ENCODE measurements around the gene SLC36A3.

The SLC36A3 gene

GRCh38 chr5:151286246-151286645, 17.3 kb downstream of the SLC36A3 start:
- no peak overlapping the region for H3K27ac ChIP-seq

GRCh38 chr5:151285683-151286082, 17.9 kb downstream of the SLC36A3 start:
- H3K27ac ChIP-seq, result no peak overlapping the region
- no peak for TF ChIP-seq CTCF (conservative IDR thresholded peaks at IDR 0.05)

More at GRCh38 chr5:151286246-151286645, 17.3 kb downstream of the SLC36A3 start:
- no peak for TF ChIP-seq CTCF (conservative IDR thresholded peaks at IDR 0.05)

- no peak overlapping the region for H3K27ac ChIP-seq
- no peak for TF ChIP-seq CTCF (conservative IDR thresholded peaks at IDR 0.05)
These were observed 19.1 kb downstream of the SLC36A3 start for GRCh38 chr5:151284392-151284967.

DNA sequence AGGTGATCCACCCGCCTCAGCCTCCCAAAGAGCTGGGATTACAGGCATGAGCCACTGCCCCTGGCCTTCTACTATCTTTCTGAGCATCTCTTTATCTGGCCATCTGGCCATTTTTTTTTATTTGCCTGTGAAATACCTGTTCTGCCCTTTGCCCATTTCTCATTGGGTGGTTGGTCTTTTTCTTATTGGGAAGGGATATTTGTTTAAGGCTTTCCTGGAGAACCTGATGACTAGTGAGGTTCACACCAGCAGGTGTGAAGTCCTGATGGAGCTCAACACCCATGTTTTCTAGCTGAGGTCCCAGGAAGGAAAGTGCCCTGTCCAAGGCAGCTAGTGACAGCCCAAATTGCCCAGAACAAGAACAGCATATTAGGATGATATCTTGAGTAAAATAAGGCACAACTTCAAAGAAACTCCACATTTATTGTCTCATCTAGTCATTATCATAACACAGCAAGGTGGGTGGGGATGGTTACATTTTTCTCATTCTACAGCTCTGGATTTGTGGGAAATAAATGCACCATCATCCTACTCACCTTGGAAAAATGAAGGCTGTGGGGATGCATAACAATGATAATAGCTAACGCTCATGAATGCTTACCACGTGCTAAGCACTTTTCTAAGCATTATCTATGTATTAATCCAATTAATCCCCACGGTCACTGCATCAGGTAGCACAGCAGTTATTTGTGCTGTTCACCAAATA, 20.3 kb downstream of the SLC36A3 start:
- H3K27ac ChIP-seq, result peak overlapping the region; percentile 33
- no peak for TF ChIP-seq CTCF (conservative IDR thresholded peaks at IDR 0.05)

DNA sequence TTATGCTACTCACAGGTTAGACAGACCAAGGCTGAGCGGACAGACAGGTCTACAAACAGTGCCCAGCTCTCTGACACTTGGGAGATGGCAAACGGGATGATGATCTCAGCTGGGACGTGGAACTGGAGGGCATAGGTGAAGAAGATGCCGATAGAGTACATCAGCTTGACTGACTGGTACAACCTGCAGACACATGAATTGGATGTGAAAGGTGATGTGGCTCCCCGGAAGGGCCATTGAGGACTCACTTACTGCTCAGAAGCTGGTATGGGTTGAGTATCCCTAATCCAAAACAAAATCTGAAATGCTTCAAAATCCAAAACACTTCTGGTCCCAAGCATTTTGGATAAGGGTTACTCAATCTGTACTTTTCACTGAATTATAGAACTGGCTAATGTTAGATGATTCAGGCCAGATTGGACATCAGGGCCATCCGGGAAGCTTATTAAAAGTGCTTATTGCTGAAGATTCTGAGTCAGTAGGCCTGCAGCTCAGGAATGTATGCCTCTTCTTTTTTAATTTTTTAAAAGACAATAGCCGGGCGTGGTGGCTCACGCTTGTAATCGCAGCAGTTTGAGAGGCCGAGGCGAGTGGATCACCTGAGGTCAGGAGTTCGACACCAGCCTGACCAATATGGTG, 22.4 kb downstream of the SLC36A3 start:
- no peak for TF ChIP-seq CTCF (conservative IDR thresholded peaks at IDR 0.05)
- H3K27ac ChIP-seq, result no peak overlapping the region

GRCh38 chr5:151280443-151280842, 23.1 kb downstream of the SLC36A3 start:
- TF ChIP-seq CTCF (conservative IDR thresholded peaks at IDR 0.05), result no peak
- H3K27ac ChIP-seq, result no peak overlapping the region

GRCh38 chr5:151278845-151279244, 24.7 kb downstream of the SLC36A3 start:
- no peak overlapping the region for H3K27ac ChIP-seq
- TF ChIP-seq CTCF (conservative IDR thresholded peaks at IDR 0.05), result no peak

Measured in VCaP (cell line).